Liver (tissue), 9 donors: ENCODE results near the gene NUP205. TPM values are rescaled to one million over a fixed set of nuclear protein-coding genes. Genes with fewer than 3 reads are reported as not detected.

Experiments used
- DNase-seq: peaks from one replicate; pipeline ENCODE4 v3.0.0-alpha.2; 2017; ENCODE audit warnings: low spot score
- H3K27ac ChIP-seq, 2 donors: one replicate each; pipeline ENCODE4 v1.7.0; 2013; ENCODE audit warnings: inconsistent platforms in 2 of 2, low read length in 2 of 2, control low read depth in 1 of 2, low read depth in 1 of 2, mild to moderate bottlenecking in 1 of 2
- H3K27me3 ChIP-seq, 4 donors: one replicate each; pipeline versions ENCODE4 v1.6.1 to v1.7.0; 2013; ENCODE audit warnings: low read length in 3 of 4, inconsistent platforms in 1 of 4, mild to moderate bottlenecking in 1 of 4, moderate library complexity in 1 of 4; ENCODE audit not compliant: control insufficient read depth in 4 of 4, insufficient read depth in 4 of 4
- H3K36me3 ChIP-seq, 4 donors: one replicate each; pipeline versions ENCODE4 v1.6.1 to v1.7.0; 2013; ENCODE audit warnings: low read length in 3 of 4, mild to moderate bottlenecking in 3 of 4, low read depth in 1 of 4, moderate library complexity in 1 of 4; ENCODE audit not compliant: control insufficient read depth in 4 of 4, insufficient read depth in 3 of 4
- H3K4me1 ChIP-seq, 4 donors: one replicate each; pipeline versions ENCODE4 v1.6.1 to v1.7.0; 2013; ENCODE audit warnings: low read length in 3 of 4, mild to moderate bottlenecking in 3 of 4, moderate library complexity in 1 of 4; ENCODE audit not compliant: control insufficient read depth in 4 of 4, insufficient read depth in 4 of 4
- H3K4me3 ChIP-seq, 3 donors: one replicate each; pipeline versions ENCODE4 v1.6.1 to v1.7.0; 2013; ENCODE audit warnings: low read length in 3 of 3, control low read depth in 1 of 3, low read depth in 1 of 3, mild to moderate bottlenecking in 1 of 3
- H3K9ac ChIP-seq, 2 donors: one replicate each; pipeline ENCODE4 v1.7.0; 2013; ENCODE audit warnings: low read length in 2 of 2, mild to moderate bottlenecking in 2 of 2, moderate library complexity in 2 of 2, control low read depth in 1 of 2, low read depth in 1 of 2
- H3K9me3 ChIP-seq, 4 donors: one replicate each; pipeline versions ENCODE4 v1.6.1 to v1.7.0; 2013; ENCODE audit warnings: low read length in 3 of 4; ENCODE audit not compliant: control insufficient read depth in 4 of 4
- CTCF ChIP-seq: fragments of 150-350 bp; IDR thresholded peaks from 2 replicates; pipeline ENCODE4 v1.5.1; 2017; ENCODE audit warnings: improper control_type of control experiment, low read depth, low read length; ENCODE audit not compliant: missing input control
- EGR1 ChIP-seq, 2 donors: IDR thresholded peaks; 2 replicates each; pipeline ENCODE4 v1.6.1; 2016 to 2018; ENCODE audit warnings: antibody characterized with exemption in 2 of 2, low read depth in 2 of 2
- FOXA1 ChIP-seq: IDR thresholded peaks from 2 replicates; pipeline ENCODE4 v1.6.1; 2016; ENCODE audit warnings: antibody characterized with exemption
- FOXA2 ChIP-seq: IDR thresholded peaks from 2 replicates; pipeline ENCODE4 v1.6.1; 2016; ENCODE audit warnings: antibody characterized with exemption
- GABPA ChIP-seq, 2 donors: IDR thresholded peaks in 1 of 2; conservative IDR thresholded peaks in 1 of 2; 2 replicates each; pipeline ENCODE4 v1.6.1; 2016; ENCODE audit warnings: antibody characterized with exemption in 2 of 2, mild to moderate bottlenecking in 1 of 2, moderate library complexity in 1 of 2
- HNF4A ChIP-seq, 2 donors: conservative IDR thresholded peaks; 2 replicates each; pipeline ENCODE4 v1.6.1; 2016; ENCODE audit warnings: antibody characterized with exemption in 2 of 2, mild to moderate bottlenecking in 2 of 2
- MAX ChIP-seq: IDR thresholded peaks from 2 replicates; pipeline ENCODE4 v1.6.1; 2016; ENCODE audit warnings: antibody characterized with exemption
- NR2F2 ChIP-seq: IDR thresholded peaks from 2 replicates; pipeline ENCODE4 v1.6.1; 2016; ENCODE audit warnings: antibody characterized with exemption
- RAD21 ChIP-seq, 2 donors: IDR thresholded peaks; 2 replicates each; pipeline ENCODE4 v1.6.1; 2016; ENCODE audit warnings: antibody characterized with exemption in 2 of 2, mild to moderate bottlenecking in 2 of 2
- RXRA ChIP-seq, 2 donors: IDR thresholded peaks; 2 replicates each; pipeline ENCODE4 v1.6.1; 2017 to 2018; ENCODE audit warnings: antibody characterized with exemption in 2 of 2, mild to moderate bottlenecking in 1 of 2
- SP1 ChIP-seq: IDR thresholded peaks from 2 replicates; pipeline ENCODE4 v1.6.1; 2018; ENCODE audit warnings: antibody characterized with exemption, mild to moderate bottlenecking
- TAF1 ChIP-seq: conservative IDR thresholded peaks from 2 replicates; pipeline ENCODE4 v1.6.1; 2016; ENCODE audit warnings: antibody characterized with exemption, mild to moderate bottlenecking
- YY1 ChIP-seq: IDR thresholded peaks from 2 replicates; pipeline ENCODE4 v1.6.1; 2016; ENCODE audit warnings: antibody characterized with exemption, mild to moderate bottlenecking
- WGBS: extraction: QIAGEN DNeasy Blood & Tissue Kit; methylation state at CpG from one replicate; pipeline ENCODE4 v1.1.7; 2013; 5-methylcytosine and 5-hydroxymethylcytosine counted together
- polyA plus RNA-seq, 2 donors: library from polyadenylated mRNA; stranded (reverse) in 1 of 2; unstranded in 1 of 2; fragments of 200-250 nt in 1 of 2; fragments of >200 nt in 1 of 2; fragmentation: Nextera tagmentation in 1 of 2; extraction: Ambion mirVana in 1 of 2; gene quantifications; one replicate each; pipeline versions ENCODE4 v1.2.1 to v1.2.3, GENCODE V29; 2013 to 2015
- total RNA-seq, 2 donors: library from RNA; depleted of rRNA; stranded (reverse); fragments of >200 nt; gene quantifications; one replicate each; pipeline ENCODE4 v1.2.3, GENCODE V29; 2014
- donor health status: healthy.
- donor health status: healthy.
- donor health status: healthy.
- donor health status: healthy.
- donor health status: healthy.

Gene NUP205
- total and polyA plus RNA-seq, 4 donors: 6.3 to 27.8 (median 12.0) TPM

DNA sequence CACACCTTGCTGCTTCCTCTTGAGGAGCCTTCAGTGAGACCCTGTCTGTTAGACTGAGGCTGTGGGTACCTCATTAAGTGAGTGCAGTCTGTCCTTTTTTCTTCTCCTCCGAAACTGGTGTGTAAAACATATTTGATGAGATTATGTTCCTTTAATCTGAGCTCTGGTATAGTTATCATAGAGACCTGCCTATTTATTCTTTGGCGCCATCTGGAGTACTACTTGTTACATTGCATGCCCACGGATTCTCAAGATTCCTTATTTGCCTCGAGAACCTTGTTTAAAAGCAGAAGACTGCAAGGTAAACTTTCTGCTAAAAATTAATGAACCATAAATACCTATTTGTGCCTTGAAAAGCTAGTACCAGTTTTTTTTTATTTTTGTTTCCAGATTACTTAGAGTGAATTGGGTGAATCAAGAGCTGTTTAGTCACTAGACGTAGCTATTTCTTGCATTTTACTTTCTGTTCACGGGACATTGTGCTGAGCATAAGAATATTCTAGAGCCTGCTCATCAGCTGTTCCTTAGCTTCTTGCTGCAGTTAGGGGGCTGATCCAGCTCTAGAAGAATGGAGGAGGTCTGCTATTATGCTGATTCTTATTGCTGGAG, 87.7 kb downstream of the NUP205 start:
- H3K9ac ChIP-seq: no peak overlapping the region
- DNase-seq: no peak
- TF ChIP-seq RAD21 (IDR thresholded peaks at IDR 0.05): peak; percentile 80 to 87
- no peak for TF ChIP-seq YY1
- TF ChIP-seq CTCF: peak; percentile 77
- H3K27me3 ChIP-seq: no peaks in the 10 kb centered on the region
- H3K4me3 ChIP-seq: no peak overlapping the region
- H3K27ac ChIP-seq: no peak overlapping the region
- peaks cover 6 to 11% (median 10%) of the 10 kb centered on the region in 4 donors for H3K36me3 ChIP-seq
- H3K4me1 ChIP-seq: peaks cover 0 to 6% (median 0%) of the 10 kb centered on the region in 4 donors
- WGBS: 51% methylated on average over 6 of the region's 6 CpGs
- H3K9me3 ChIP-seq: no peaks in the 10 kb centered on the region

- H3K36me3 ChIP-seq: peaks cover 6 to 7% (median 6%) of the 10 kb centered on the region in 4 donors
- no peaks in the 10 kb centered on the region for H3K27me3 ChIP-seq
- H3K9ac ChIP-seq: no peak overlapping the region
- no peaks in the 10 kb centered on the region for H3K9me3 ChIP-seq
- H3K4me1 ChIP-seq: peaks cover 0 to 6% (median 0%) of the 10 kb centered on the region in 4 donors
- no peak overlapping the region for H3K4me3 ChIP-seq
- WGBS: 92% methylated on average over 1 of the region's 1 CpG
- no peak for TF ChIP-seq GABPA (IDR thresholded peaks at IDR 0.05 in 1 of 2, conservative IDR thresholded peaks at IDR 0.05 in 1 of 2)
- TF ChIP-seq RXRA (IDR thresholded peaks at IDR 0.05): no peak
- TF ChIP-seq TAF1: no peak
- TF ChIP-seq FOXA2: no peak
- H3K27ac ChIP-seq: no peak overlapping the region
- DNase-seq: no peak
Measured at GRCh38 chr7:135647755-135648154, 90.0 kb downstream of the NUP205 start.

DNA sequence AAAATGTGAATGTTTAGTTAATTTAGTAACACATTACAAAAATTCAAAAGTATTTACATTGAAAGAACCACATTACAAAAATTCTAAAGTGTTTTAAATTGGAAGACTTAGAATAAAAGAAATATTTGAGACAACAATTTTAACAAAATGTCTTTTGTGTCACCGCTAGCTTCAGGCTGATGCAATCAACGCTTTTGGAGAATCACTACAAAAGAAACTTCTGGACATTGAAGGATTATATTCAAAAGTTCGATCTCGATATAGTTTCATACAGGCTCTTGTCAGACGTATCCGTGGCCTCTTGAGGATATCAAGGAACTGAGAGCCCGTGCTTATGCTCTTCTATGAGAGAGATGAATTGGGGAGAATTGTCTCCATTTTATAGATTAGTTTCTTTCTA, 90.5 kb downstream of the NUP205 start:
- Histone ChIP-seq H3K9ac (no peak overlapping the region), H3K4me3 (no peak overlapping the region), H3K4me1 (peaks cover 0 to 6% (median 0%) of the 10 kb centered on the region in 4 donors), H3K27me3 (no peaks in the 10 kb centered on the region), H3K27ac (no peak overlapping the region), H3K36me3 (peaks cover 2 to 7% (median 5%) of the 10 kb centered on the region in 4 donors), H3K9me3 (no peaks in the 10 kb centered on the region)
- TF ChIP-seq NR2F2: no peak
- no peak for TF ChIP-seq TAF1
- TF ChIP-seq FOXA1: no peak
- no peak for TF ChIP-seq EGR1 (IDR thresholded peaks at IDR 0.05; ENCODE audit: low read depth in 2 of 2)
- no peak for TF ChIP-seq GABPA (IDR thresholded peaks at IDR 0.05 in 1 of 2, conservative IDR thresholded peaks at IDR 0.05 in 1 of 2)
- TF ChIP-seq YY1: no peak
- TF ChIP-seq SP1: no peak
- no peak for TF ChIP-seq MAX
- no peak for TF ChIP-seq RAD21 (IDR thresholded peaks at IDR 0.05)
- no peak for TF ChIP-seq HNF4A (conservative IDR thresholded peaks at IDR 0.05)
- TF ChIP-seq FOXA2: no peak
- no peak for TF ChIP-seq CTCF
- WGBS: 95% methylated on average over 7 of the region's 7 CpGs
- no peak for DNase-seq
